Esophagus mucosa (tissue), 1 donor: ENCODE measurements around the gene PAXIP1. TPM values are rescaled to one million over a fixed set of nuclear protein-coding genes. Genes with fewer than 3 reads are reported as not detected.

ENCODE experiments used
- ATAC-seq: fragments of 200-7000 bp; cut with Tn5 transposase; one replicate; pipeline ENCODE4 v1.9.1; 2020
- total RNA-seq: library from RNA; stranded (reverse); gene quantifications from one replicate; pipeline ENCODE4 v1.2.4, GENCODE V29; 2023
- donor health status: DM: yes; HTN: yes; CAD: no.

The PAXIP1 gene
- total RNA-seq, 1 donor from 2014 or later: 6.7 TPM

GRCh38 chr7:154996101-154996500 lies 6.8 kb downstream of the PAXIP1 start:
- ATAC-seq: no peak

- no peak for ATAC-seq
Measured at GRCh38 chr7:154994996-154995395, 7.9 kb downstream of the PAXIP1 start.

GRCh38 chr7:154990964-154991540 lies 11.9 kb downstream of the PAXIP1 start:
- ATAC-seq: no peak

GRCh38 chr7:154987571-154987970 lies 15.4 kb downstream of the PAXIP1 start:
- no peak for ATAC-seq

GRCh38 chr7:154986200-154986945 lies 16.6 kb downstream of the PAXIP1 start:
- no peak for ATAC-seq

GRCh38 chr7:154985230-154985629 lies 17.7 kb downstream of the PAXIP1 start:
- ATAC-seq: no peak

- ATAC-seq: no peak
Measured at GRCh38 chr7:154984601-154985188, 18.2 kb downstream of the PAXIP1 start.

GRCh38 chr7:154978017-154978416 lies 24.9 kb downstream of the PAXIP1 start:
- no peak for ATAC-seq

GRCh38 chr7:154977250-154977649 lies 25.7 kb downstream of the PAXIP1 start:
- ATAC-seq: no peak

- no peak for ATAC-seq
Measured at GRCh38 chr7:154976844-154977243, 26.1 kb downstream of the PAXIP1 start.

GRCh38 chr7:154975984-154976383 lies 26.9 kb downstream of the PAXIP1 start:
- ATAC-seq: no peak

GRCh38 chr7:154973381-154973780 lies 29.5 kb downstream of the PAXIP1 start:
- ATAC-seq: no peak

- no peak for ATAC-seq
Measured at GRCh38 chr7:154968336-154969001, 34.5 kb downstream of the PAXIP1 start.

- ATAC-seq: no peak
Measured at GRCh38 chr7:154967401-154967955, 35.4 kb downstream of the PAXIP1 start.

- no peak for ATAC-seq
Measured at GRCh38 chr7:154965014-154965413, 37.9 kb downstream of the PAXIP1 start.

- ATAC-seq: no peak
Measured at GRCh38 chr7:154960063-154960790, 42.7 kb downstream of the PAXIP1 start.

- ATAC-seq: no peak
Measured at GRCh38 chr7:154956427-154956826, 46.5 kb downstream of the PAXIP1 start.

GRCh38 chr7:154953006-154953684 lies 49.8 kb downstream of the PAXIP1 start:
- no peak for ATAC-seq

- no peak for ATAC-seq
Measured at GRCh38 chr7:154950960-154951359, 52.0 kb downstream of the PAXIP1 start.

- ATAC-seq: no peak
Measured at GRCh38 chr7:154947604-154948003, 55.3 kb downstream of the PAXIP1 start.

GRCh38 chr7:154946166-154946565 lies 56.8 kb downstream of the PAXIP1 start:
- no peak for ATAC-seq

GRCh38 chr7:154943906-154944305 lies 59.0 kb downstream of the PAXIP1 start:
- no peak for ATAC-seq
